Measurements from ENCODE around the gene RPRD1B. TPM values are rescaled to one million over a fixed set of nuclear protein-coding genes. Genes with fewer than 3 reads are reported as not detected.

RPRD1B gene
- total and polyA plus RNA-seq, 2 of the 8 experiments (the other 6 are each of a cell fraction or from before 2014, with no cell fraction given): 10.3 to 20.9 TPM

DNA sequence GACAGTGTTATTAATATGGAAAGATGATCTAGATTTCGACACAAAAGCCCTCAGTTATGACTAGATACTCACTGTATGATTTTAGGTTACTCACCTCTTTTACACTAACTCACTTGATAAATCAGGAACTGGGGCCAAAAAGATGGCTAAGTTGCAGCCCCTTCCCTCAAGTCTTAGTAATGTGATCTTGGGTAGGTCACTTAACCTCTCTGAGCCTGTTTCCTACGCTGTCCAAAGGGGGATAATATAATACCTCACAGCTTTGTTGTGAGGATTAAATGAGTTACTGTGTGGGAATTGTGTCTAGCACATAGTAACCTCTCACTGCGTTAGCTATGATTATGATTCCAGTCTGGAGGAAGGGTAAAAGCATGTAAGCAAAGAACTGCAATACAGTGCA lies 1.6 kb upstream of the RPRD1B start:
- peaks cover 13 to 91% of the 10 kb centered on the region in 2 experiments for H3K79me2 ChIP-seq (ENCODE audit: control insufficient read depth in 1 of 2, insufficient read depth in 2 of 2, low read length in 2 of 2)
- peak overlapping the region in 1 of 4 experiments; percentile 39; a peak in 1 of 7 replicates for H3K9ac ChIP-seq (replicated peaks in 1 of 4; ENCODE audit: extremely low read depth in 1 of 4, low read depth in 3 of 4, low read length in 3 of 4)
- no peak overlapping the region for H3K14ac ChIP-seq (ENCODE audit: insufficient read length)
- POLR2A ChIA-PET (ENCODE audit: partially characterized antibody): interaction anchor here (0.7 to 2.6 kb wide), 7 partner anchors 10 to 459 kb away, joined by 3 to 8 read pairs (median 3); no protein-coding TSS in a partner anchor
- H2BK120ac ChIP-seq (replicated peaks; ENCODE audit: low read depth, low read length): no peak overlapping the region
- TF ChIP-seq RNF2 (IDR thresholded peaks at IDR 0.05; ENCODE audit: borderline replicate concordance, low read depth, low read length, missing control alignments, poor library complexity, severe bottlenecking): no peak
- TF ChIP-seq JUN (IDR thresholded peaks at IDR 0.05; ENCODE audit: low read depth, low read length): no peak
- no peak for TF ChIP-seq CBX5 (IDR thresholded peaks at IDR 0.05; ENCODE audit: low read depth, low read length)
- TF ChIP-seq RAD21 (IDR thresholded peaks at IDR 0.05 in 1 of 2, conservative IDR thresholded peaks at IDR 0.05 in 1 of 2; ENCODE audit: low read depth in 2 of 2, low read length in 2 of 2): no peak
- H4K20me1 ChIP-seq (replicated peaks in 1 of 2; ENCODE audit: control insufficient read depth in 1 of 2, insufficient read depth in 2 of 2, low read length in 2 of 2): no peaks in the 10 kb centered on the region
- H3K4ac ChIP-seq (replicated peaks; ENCODE audit: insufficient read length, low read depth, low read length): no peak overlapping the region
- WGBS, 2 experiments (ENCODE audit: extremely low coverage in 1 of 2, insufficient coverage in 1 of 2, insufficient read length in 1 of 2, insufficient replicate concordance in 2 of 2, low coverage in 1 of 2, low lambda C conversion rate in 2 of 2, missing lambda C conversion rate in 1 of 2): 83% methylated on average over 3 of the region's 3 CpGs; no CpG with 5 or more reads in 1 of the 2 experiments
- peak overlapping the region in 1 of 4 experiments; percentile 98; a peak in 2 of 8 replicates for H3K4me3 ChIP-seq (ENCODE audit: extremely low read depth in 1 of 4, insufficient read depth in 2 of 4, low read depth in 3 of 4, low read length in 4 of 4)
- no peak overlapping the region for H2BK15ac ChIP-seq (ENCODE audit: low read length)
- H3K79me1 ChIP-seq (ENCODE audit: low read depth, low read length): peaks cover 13% of the 10 kb centered on the region
- CTCF ChIA-PET (ENCODE audit: partially characterized antibody): interaction anchor here (1.1 kb wide), 1 partner anchor 26 kb away, joined by 3 read pairs; no protein-coding TSS in a partner anchor
- no peaks in the 10 kb centered on the region for H3K27me3 ChIP-seq (replicated peaks in 1 of 4; ENCODE audit: control insufficient read depth in 3 of 4, extremely low read depth in 1 of 4, insufficient read depth in 3 of 4, low read length in 3 of 4)
- H2BK5ac ChIP-seq (ENCODE audit: low read depth, low read length): no peak overlapping the region
- H3K27ac ChIP-seq (ENCODE audit: low read depth, low read length): no peak overlapping the region
- FAIRE-seq (no peak), DNase-seq (ENCODE audit: low read depth in 1 of 2, low spot score in 2 of 2) (no peak)
- H2BK12ac ChIP-seq (ENCODE audit: low read depth, low read length): no peak overlapping the region
- no peak overlapping the region for H4K5ac ChIP-seq (ENCODE audit: insufficient read length, low read depth, low read length)
- H3K36me3 ChIP-seq (ENCODE audit: control insufficient read depth in 2 of 4, insufficient read depth in 4 of 4, low read length in 3 of 4): peaks cover 2 to 7% (median 5%) of the 10 kb centered on the region in 4 experiments; a peak in 4 of 8 replicates
- H3K18ac ChIP-seq (ENCODE audit: extremely low read depth, low read length): no peak overlapping the region
- H3K4me2 ChIP-seq (ENCODE audit: insufficient read depth in 1 of 2, low read depth in 2 of 2, low read length in 2 of 2): peak overlapping the region; percentile 77 to 89
- no peak overlapping the region; the same call in 1 of the 2 replicates for H2BK20ac ChIP-seq (ENCODE audit: low read length)
- no peaks in the 10 kb centered on the region for H3K9me3 ChIP-seq (ENCODE audit: insufficient read depth in 2 of 2, low read depth in 1 of 2, low read length in 1 of 2)
- no peak overlapping the region for H3K56ac ChIP-seq (replicated peaks; ENCODE audit: insufficient read length, low read depth, low read length)
- no peak overlapping the region for H4K91ac ChIP-seq (replicated peaks; ENCODE audit: insufficient read length, low read length)
- H3K23ac ChIP-seq (ENCODE audit: insufficient read length): no peak overlapping the region
- peaks cover 0 to 10% (median 3%) of the 10 kb centered on the region in 4 experiments; a peak in 5 of 7 replicates for H3K4me1 ChIP-seq (replicated peaks in 1 of 4; ENCODE audit: control insufficient read depth in 3 of 4, insufficient read depth in 4 of 4, low read length in 3 of 4)
- H3K23me2 ChIP-seq (ENCODE audit: low read depth, low read length): peaks cover 13% of the 10 kb centered on the region
- no peak overlapping the region for H4K8ac ChIP-seq (ENCODE audit: extremely low read depth, insufficient read depth, low read length)
- H2AFZ ChIP-seq (ENCODE audit: low read length): no peak overlapping the region
- no peak overlapping the region for H2AK5ac ChIP-seq (ENCODE audit: low read depth, low read length)
